22Rv1 (cell line): ENCODE results near the gene ELOVL6.

Experiments
- CTCF ChIP-seq: fragments of 450-650 bp; IDR thresholded peaks from 2 replicates; pipeline ENCODE4 v1.5.1; 2017; ENCODE audit warnings: mild to moderate bottlenecking
- ZFX ChIP-seq: fragments of 450-650 bp; IDR thresholded peaks from 2 replicates; pipeline ENCODE4 v1.6.1; 2017; ENCODE audit warnings: antibody characterized with exemption, borderline replicate concordance

GRCh38 chr4:110216129-110216528, 17.7 kb upstream of the ELOVL6 start:
- TF ChIP-seq CTCF (no peak), ZFX (no peak)
